GM21367 (cell line): ENCODE data around the gene FAM149B1.

Experiments
- ATAC-seq: cut with Tn5 transposase; IDR thresholded peaks from one replicate; pipeline ENCODE4 v1.9.1; 2021; ENCODE audit not compliant: unreplicated experiment

The FAM149B1 gene

GRCh38 chr10:73172867-73173266 lies 4.9 kb downstream of the FAM149B1 start:
- ATAC-seq, result no peak

GRCh38 chr10:73174148-73174925 lies 6.4 kb downstream of the FAM149B1 start:
- ATAC-seq, result no peak

GRCh38 chr10:73182568-73182967 lies 14.6 kb downstream of the FAM149B1 start:
- no peak for ATAC-seq

- ATAC-seq, result no peak
Observed at GRCh38 chr10:73183667-73184281, 15.9 kb downstream of the FAM149B1 start.

GRCh38 chr10:73186266-73186665 lies 18.3 kb downstream of the FAM149B1 start:
- ATAC-seq, result no peak

- no peak for ATAC-seq
Observed at GRCh38 chr10:73190188-73190587, 22.3 kb downstream of the FAM149B1 start.

- no peak for ATAC-seq
Observed at GRCh38 chr10:73205081-73205480, 37.2 kb downstream of the FAM149B1 start.

GRCh38 chr10:73205890-73206289 lies 38.0 kb downstream of the FAM149B1 start:
- ATAC-seq, result no peak

GRCh38 chr10:73206385-73206784 lies 38.5 kb downstream of the FAM149B1 start:
- no peak for ATAC-seq

- no peak for ATAC-seq
Observed at GRCh38 chr10:73207883-73208282, 40.0 kb downstream of the FAM149B1 start.

GRCh38 chr10:73209705-73210104 lies 41.8 kb downstream of the FAM149B1 start:
- no peak for ATAC-seq

GRCh38 chr10:73210395-73211105 lies 42.6 kb downstream of the FAM149B1 start:
- no peak for ATAC-seq

GRCh38 chr10:73211106-73211811 lies 43.3 kb downstream of the FAM149B1 start:
- no peak for ATAC-seq

GRCh38 chr10:73215749-73216148 lies 47.8 kb downstream of the FAM149B1 start:
- no peak for ATAC-seq

GRCh38 chr10:73217628-73218027 lies 49.7 kb downstream of the FAM149B1 start:
- no peak for ATAC-seq

- no peak for ATAC-seq
Observed at GRCh38 chr10:73218431-73219191, 50.7 kb downstream of the FAM149B1 start.

- ATAC-seq, result no peak
Observed at GRCh38 chr10:73219384-73219783, 51.5 kb downstream of the FAM149B1 start.

- no peak for ATAC-seq
Observed at GRCh38 chr10:73220989-73221388, 53.1 kb downstream of the FAM149B1 start.

- ATAC-seq, result no peak
Observed at GRCh38 chr10:73225518-73225917, 57.6 kb downstream of the FAM149B1 start.

GRCh38 chr10:73226663-73227062 lies 58.7 kb downstream of the FAM149B1 start:
- ATAC-seq, result no peak

GRCh38 chr10:73228247-73228646 lies 60.3 kb downstream of the FAM149B1 start:
- ATAC-seq, result no peak
